ENCODE data around the gene TBL1X. TPM values are rescaled to one million over a fixed set of nuclear protein-coding genes. Genes with fewer than 3 reads are reported as not detected.

TBL1X gene
- total RNA-seq, 2 donors from 2014 or later: 12.3 to 14.0 TPM

- H3K4me1 ChIP-seq: no peaks in the 10 kb centered on the region
- TF ChIP-seq, protein P1, sequence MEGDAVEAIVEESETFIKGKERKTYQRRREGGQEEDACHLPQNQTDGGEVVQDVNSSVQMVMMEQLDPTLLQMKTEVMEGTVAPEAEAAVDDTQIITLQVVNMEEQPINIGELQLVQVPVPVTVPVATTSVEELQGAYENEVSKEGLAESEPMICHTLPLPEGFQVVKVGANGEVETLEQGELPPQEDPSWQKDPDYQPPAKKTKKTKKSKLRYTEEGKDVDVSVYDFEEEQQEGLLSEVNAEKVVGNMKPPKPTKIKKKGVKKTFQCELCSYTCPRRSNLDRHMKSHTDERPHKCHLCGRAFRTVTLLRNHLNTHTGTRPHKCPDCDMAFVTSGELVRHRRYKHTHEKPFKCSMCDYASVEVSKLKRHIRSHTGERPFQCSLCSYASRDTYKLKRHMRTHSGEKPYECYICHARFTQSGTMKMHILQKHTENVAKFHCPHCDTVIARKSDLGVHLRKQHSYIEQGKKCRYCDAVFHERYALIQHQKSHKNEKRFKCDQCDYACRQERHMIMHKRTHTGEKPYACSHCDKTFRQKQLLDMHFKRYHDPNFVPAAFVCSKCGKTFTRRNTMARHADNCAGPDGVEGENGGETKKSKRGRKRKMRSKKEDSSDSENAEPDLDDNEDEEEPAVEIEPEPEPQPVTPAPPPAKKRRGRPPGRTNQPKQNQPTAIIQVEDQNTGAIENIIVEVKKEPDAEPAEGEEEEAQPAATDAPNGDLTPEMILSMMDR (IDR thresholded peaks at IDR 0.05): no peak
- no peak overlapping the region for H3K27ac ChIP-seq
- no peaks in the 10 kb centered on the region for H3K27me3 ChIP-seq
- H3K4me3 ChIP-seq: no peak overlapping the region
- H3K36me3 ChIP-seq: peaks cover 15% of the 10 kb centered on the region
- DNase-seq (ENCODE audit: low spot score): no peak
- H3K9me3 ChIP-seq: no peaks in the 10 kb centered on the region
Measured at GRCh38 chrX:9693307-9694001, 228.6 kb downstream of the TBL1X start.

- Histone ChIP-seq H3K4me3 (no peak overlapping the region), H3K4me1 (no peaks in the 10 kb centered on the region), H3K27ac (no peak overlapping the region), H3K36me3 (peaks cover 2% of the 10 kb centered on the region), H3K27me3 (no peaks in the 10 kb centered on the region), H3K9me3 (no peaks in the 10 kb centered on the region)
- TF ChIP-seq, protein P1 (IDR thresholded peaks at IDR 0.05): no peak
- no peak for DNase-seq (ENCODE audit: low spot score)
Measured at GRCh38 chrX:9698576-9698975, 233.7 kb downstream of the TBL1X start.

GRCh38 chrX:9700555-9700954, 235.7 kb downstream of the TBL1X start:
- H3K27me3 ChIP-seq: no peaks in the 10 kb centered on the region
- no peak overlapping the region for H3K4me3 ChIP-seq
- TF ChIP-seq, protein P1 (IDR thresholded peaks at IDR 0.05): no peak
- DNase-seq (ENCODE audit: low spot score): no peak
- peaks cover 0 to 12% of the 10 kb centered on the region in 2 donors for H3K9me3 ChIP-seq
- no peaks in the 10 kb centered on the region for H3K36me3 ChIP-seq
- H3K27ac ChIP-seq: no peak overlapping the region
- no peaks in the 10 kb centered on the region for H3K4me1 ChIP-seq

DNA sequence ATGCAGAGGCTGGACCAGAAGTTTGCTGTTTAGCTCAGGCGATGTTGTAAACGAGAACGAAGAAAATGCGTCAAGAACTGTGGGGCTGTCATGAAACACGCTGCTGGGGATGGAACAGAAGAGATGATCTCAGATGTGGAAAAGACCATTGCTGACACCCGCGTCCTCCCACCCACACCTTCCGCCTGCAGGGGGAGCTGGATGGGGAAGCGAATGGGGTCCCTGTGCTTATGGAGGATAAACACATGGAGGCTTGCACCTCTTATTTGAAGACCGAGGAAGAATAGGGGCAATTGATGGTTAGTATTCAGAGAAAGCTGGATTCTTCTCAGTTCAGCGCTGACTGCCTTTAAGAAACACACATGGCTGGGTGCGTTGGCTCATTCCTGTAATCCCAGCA, 236.9 kb downstream of the TBL1X start:
- H3K36me3 ChIP-seq: no peaks in the 10 kb centered on the region
- TF ChIP-seq, protein P1 (IDR thresholded peaks at IDR 0.05): no peak
- H3K4me1 ChIP-seq: no peaks in the 10 kb centered on the region
- no peak overlapping the region for H3K4me3 ChIP-seq
- peaks cover 0 to 12% of the 10 kb centered on the region in 2 donors for H3K9me3 ChIP-seq
- no peaks in the 10 kb centered on the region for H3K27me3 ChIP-seq
- DNase-seq (ENCODE audit: low spot score): no peak
- H3K27ac ChIP-seq: no peak overlapping the region

DNA sequence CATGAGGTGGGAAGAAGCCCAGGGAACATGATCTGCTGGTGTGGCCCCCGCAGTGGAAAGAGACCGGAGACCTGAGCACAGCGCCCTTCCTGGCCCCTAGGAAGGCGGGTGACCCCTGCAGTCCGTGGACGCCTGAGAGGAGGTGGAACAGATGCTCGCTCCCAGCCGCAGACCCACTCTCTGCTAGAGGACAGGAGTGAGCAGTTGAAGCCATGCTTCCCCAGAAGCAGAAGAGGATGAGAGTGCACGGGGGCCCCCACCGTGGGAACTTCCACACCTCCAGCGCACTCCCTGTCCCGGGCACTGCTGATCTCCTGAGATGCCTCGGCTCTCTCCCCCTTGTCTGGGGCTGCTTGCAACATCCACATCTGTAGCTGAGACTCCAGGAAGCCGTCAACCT, 238.5 kb downstream of the TBL1X start:
- Histone ChIP-seq H3K27ac (no peak overlapping the region), H3K36me3 (no peaks in the 10 kb centered on the region), H3K4me3 (no peak overlapping the region), H3K9me3 (peaks cover 0 to 12% of the 10 kb centered on the region in 2 donors), H3K27me3 (no peaks in the 10 kb centered on the region), H3K4me1 (no peaks in the 10 kb centered on the region)
- TF ChIP-seq, protein P1 (IDR thresholded peaks at IDR 0.05): no peak
- no peak for DNase-seq (ENCODE audit: low spot score)

Data from right atrium auricular region (tissue), 2 donors.